Mesenchymal stem cell (in vitro differentiated cells and primary cell): ENCODE results near the gene L3MBTL1.

Source experiments
- DNase-seq: peaks from one replicate; pipeline ENCODE4 v3.0.0-alpha.2; 2013
- H2AFZ ChIP-seq: one replicate; pipeline ENCODE4 v1.6.1; 2013; ENCODE audit warnings: low read depth, mild to moderate bottlenecking, control low read depth, inconsistent platforms, low read length, moderate library complexity
- H2AK5ac ChIP-seq: 2 replicates; pipeline ENCODE4 v1.6.1; 2013; ENCODE audit warnings: low read length, moderate library complexity, mild to moderate bottlenecking, inconsistent platforms; ENCODE audit not compliant: severe bottlenecking
- H2BK120ac ChIP-seq: one replicate; pipeline ENCODE4 v1.6.1; 2013; ENCODE audit warnings: low read depth, mild to moderate bottlenecking, inconsistent platforms, low read length, moderate library complexity
- H2BK12ac ChIP-seq, 2 experiments: one replicate each; pipeline ENCODE4 v1.6.1; 2013; ENCODE audit warnings: inconsistent platforms in 2 of 2, low read length in 2 of 2, mild to moderate bottlenecking in 2 of 2, moderate library complexity in 2 of 2, control low read depth in 1 of 2
- H2BK15ac ChIP-seq: one replicate; pipeline ENCODE4 v1.6.1; 2013; ENCODE audit warnings: mild to moderate bottlenecking, low read depth, inconsistent platforms; ENCODE audit not compliant: poor library complexity, severe bottlenecking
- H2BK5ac ChIP-seq: 2 replicates; pipeline ENCODE4 v1.6.1; 2013; ENCODE audit warnings: low read depth, mild to moderate bottlenecking, low read length, control low read depth, inconsistent platforms; ENCODE audit not compliant: poor library complexity, severe bottlenecking
- H3K14ac ChIP-seq, 2 experiments: one replicate each; pipeline ENCODE4 v1.6.1; 2013; ENCODE audit warnings: inconsistent platforms in 2 of 2, low read length in 2 of 2, control low read depth in 1 of 2, mild to moderate bottlenecking in 1 of 2, moderate library complexity in 1 of 2
- H3K18ac ChIP-seq, 2 experiments: one replicate each; pipeline ENCODE4 v1.6.1; 2013; ENCODE audit warnings: inconsistent platforms in 2 of 2, low read length in 2 of 2, control low read depth in 1 of 2, low read depth in 1 of 2, mild to moderate bottlenecking in 1 of 2
- H3K23ac ChIP-seq, 2 experiments: one replicate each; pipeline ENCODE4 v1.6.1; 2013; ENCODE audit warnings: inconsistent platforms in 2 of 2, low read length in 2 of 2, mild to moderate bottlenecking in 2 of 2, moderate library complexity in 2 of 2, control low read depth in 1 of 2
- H3K27ac ChIP-seq: 2 replicates; pipeline ENCODE4 v1.5.1; 2013; ENCODE audit warnings: mild to moderate bottlenecking, moderate library complexity, low read length, control low read depth, inconsistent platforms; ENCODE audit not compliant: poor library complexity, severe bottlenecking
- H3K27me3 ChIP-seq, 2 experiments: 2 replicates each; pipeline versions ENCODE4 v1.6.1 to v1.7.0; 2013; ENCODE audit warnings: low read length in 2 of 2, mild to moderate bottlenecking in 2 of 2, moderate library complexity in 2 of 2, control low read depth in 1 of 2, inconsistent platforms in 1 of 2; ENCODE audit not compliant: control insufficient read depth in 1 of 2, insufficient read depth in 1 of 2
- H3K36me3 ChIP-seq, 2 experiments: 2 replicates each; pipeline versions ENCODE4 v1.6.1 to v1.7.0; 2013; ENCODE audit warnings: low read length in 2 of 2, control low read depth in 1 of 2, inconsistent platforms in 1 of 2, low read depth in 1 of 2, mild to moderate bottlenecking in 1 of 2; ENCODE audit not compliant: insufficient read depth in 2 of 2, control insufficient read depth in 1 of 2
- H3K4ac ChIP-seq, 2 experiments: one replicate each; pipeline ENCODE4 v1.6.1; 2013; ENCODE audit warnings: inconsistent platforms in 2 of 2, low read length in 2 of 2, mild to moderate bottlenecking in 2 of 2, moderate library complexity in 2 of 2, control low read depth in 1 of 2, low read depth in 1 of 2
- H3K4me1 ChIP-seq: 2 replicates; pipeline ENCODE4 v1.6.1; 2013; ENCODE audit warnings: low read depth, low read length, control low read depth; ENCODE audit not compliant: control insufficient read depth, insufficient read depth
- H3K4me2 ChIP-seq: 2 replicates; pipeline ENCODE4 v1.6.1; 2013; ENCODE audit warnings: low read length, mild to moderate bottlenecking, inconsistent platforms; ENCODE audit not compliant: poor library complexity, severe bottlenecking
- H3K4me3 ChIP-seq, 2 experiments: 2 replicates each; pipeline versions ENCODE4 v1.5.1 to v1.7.0; 2013; ENCODE audit warnings: low read length in 2 of 2, mild to moderate bottlenecking in 2 of 2, control low read depth in 1 of 2, low read depth in 1 of 2; ENCODE audit not compliant: insufficient read depth in 1 of 2
- H3K79me1 ChIP-seq: replicated peaks from 2 replicates; pipeline ENCODE4 v1.6.1; 2013; ENCODE audit warnings: mild to moderate bottlenecking, control low read depth, low read length, inconsistent platforms; ENCODE audit not compliant: poor library complexity, severe bottlenecking
- H3K9ac ChIP-seq: 2 replicates; pipeline ENCODE4 v1.7.0; 2013; ENCODE audit warnings: mild to moderate bottlenecking, low read length, moderate library complexity
- H3K9me3 ChIP-seq: 2 replicates; pipeline ENCODE4 v1.7.0; 2013; ENCODE audit warnings: mild to moderate bottlenecking, low read length; ENCODE audit not compliant: control insufficient read depth
- H4K8ac ChIP-seq: one replicate; pipeline ENCODE4 v1.6.1; 2013; ENCODE audit warnings: inconsistent platforms, mild to moderate bottlenecking, low read length, moderate library complexity
- H4K91ac ChIP-seq: one replicate; pipeline ENCODE4 v1.6.1; 2013; ENCODE audit warnings: mild to moderate bottlenecking, low read length, inconsistent platforms
- WGBS: methylation state at CpG from one replicate; pipeline ENCODE4 v1.1.7; 2013; ENCODE audit warnings: mixed read lengths; 5-methylcytosine and 5-hydroxymethylcytosine counted together

The L3MBTL1 gene

GRCh38 chr20:43549416-43550065 is 42.0 kb downstream of the L3MBTL1 start:
- Histone ChIP-seq H2BK12ac (no peak overlapping the region), H3K27me3 (no peaks in the 10 kb centered on the region), H3K14ac (no peak overlapping the region), H3K23ac (no peak overlapping the region), H3K4ac (no peak overlapping the region), H2AFZ (no peak overlapping the region), H2BK120ac (no peak overlapping the region), H3K9ac (no peak overlapping the region), H3K36me3 (peaks cover 0 to 30% of the 10 kb centered on the region in 2 experiments), H4K91ac (no peak overlapping the region), H3K4me3 (no peak overlapping the region), H3K4me2 (no peak overlapping the region), H3K27ac (no peak overlapping the region), H2BK15ac (no peak overlapping the region), H2BK5ac (no peak overlapping the region), H4K8ac (no peak overlapping the region), H3K18ac (no peak overlapping the region), H3K9me3 (peaks cover 5% of the 10 kb centered on the region), H3K4me1 (no peaks in the 10 kb centered on the region), H3K79me1 (no peaks in the 10 kb centered on the region), H2AK5ac (no peak overlapping the region)
- no peak for DNase-seq
- WGBS = 90% methylated on average over 4 of the region's 4 CpGs

GRCh38 chr20:43550456-43550855 is 43.0 kb downstream of the L3MBTL1 start:
- DNase-seq = no peak
- no peak overlapping the region for H2BK120ac ChIP-seq
- H3K4me1 ChIP-seq = no peaks in the 10 kb centered on the region
- H2AK5ac ChIP-seq = no peak overlapping the region
- no peak overlapping the region for H4K8ac ChIP-seq
- no peak overlapping the region for H2BK5ac ChIP-seq
- H2BK15ac ChIP-seq = no peak overlapping the region
- H3K9me3 ChIP-seq = peaks cover 5% of the 10 kb centered on the region
- 83% methylated on average over 2 of the region's 2 CpGs for WGBS
- no peak overlapping the region for H4K91ac ChIP-seq
- H3K14ac ChIP-seq = peak overlapping the region in 1 of 2 experiments; percentile 60
- no peak overlapping the region for H2AFZ ChIP-seq
- H3K79me1 ChIP-seq = no peaks in the 10 kb centered on the region
- no peak overlapping the region for H3K4me2 ChIP-seq
- H3K27me3 ChIP-seq = no peaks in the 10 kb centered on the region
- H2BK12ac ChIP-seq = no peak overlapping the region
- no peak overlapping the region for H3K18ac ChIP-seq
- no peak overlapping the region for H3K9ac ChIP-seq
- no peak overlapping the region for H3K4me3 ChIP-seq
- no peak overlapping the region for H3K4ac ChIP-seq
- peaks cover 0 to 23% of the 10 kb centered on the region in 2 experiments for H3K36me3 ChIP-seq
- H3K23ac ChIP-seq = no peak overlapping the region
- H3K27ac ChIP-seq = no peak overlapping the region

- no peak overlapping the region for H2AK5ac ChIP-seq
- H3K23ac ChIP-seq = no peak overlapping the region
- no peak overlapping the region for H4K91ac ChIP-seq
- no peak overlapping the region for H2BK120ac ChIP-seq
- H3K14ac ChIP-seq = no peak overlapping the region
- H3K9me3 ChIP-seq = no peaks in the 10 kb centered on the region
- peaks cover 0 to 2% of the 10 kb centered on the region in 2 experiments for H3K36me3 ChIP-seq
- no peak overlapping the region for H3K9ac ChIP-seq
- no peaks in the 10 kb centered on the region for H3K27me3 ChIP-seq
- peaks cover 20% of the 10 kb centered on the region for H3K4me1 ChIP-seq
- no peak overlapping the region for H2BK5ac ChIP-seq
- H3K18ac ChIP-seq = no peak overlapping the region
- peaks cover under 1% of the 10 kb centered on the region for H3K79me1 ChIP-seq
- no peak overlapping the region for H2BK15ac ChIP-seq
- H2AFZ ChIP-seq = no peak overlapping the region
- WGBS = 87% methylated on average over 3 of the region's 3 CpGs
- no peak overlapping the region for H4K8ac ChIP-seq
- H2BK12ac ChIP-seq = no peak overlapping the region
- H3K4ac ChIP-seq = no peak overlapping the region
- H3K4me2 ChIP-seq = no peak overlapping the region
- no peak overlapping the region for H3K4me3 ChIP-seq
- H3K27ac ChIP-seq = no peak overlapping the region
- no peak for DNase-seq
Measured at GRCh38 chr20:43554369-43554768, 46.9 kb downstream of the L3MBTL1 start.

GRCh38 chr20:43558412-43559146 is 51.1 kb downstream of the L3MBTL1 start, which contains the start of gene SGK2:
SGK2 (plus strand) TSS chr20:43559027; CDS start chr20:43566496, 7,469 bp downstream.
- no peak within 1 kb of the TSS for H2AFZ ChIP-seq
- peak within 1 kb of the TSS in 1 of 2 experiments; percentile 67 for H3K18ac ChIP-seq
- H3K4me1 ChIP-seq = peaks cover 29% of the 10 kb centered on the region
- no peak within 1 kb of the TSS for H2BK120ac ChIP-seq
- H3K9ac ChIP-seq = no peak within 1 kb of the TSS
- peak within 1 kb of the TSS; percentile 99 for H3K27ac ChIP-seq
- DNase-seq = peak; percentile 61
- peak within 1 kb of the TSS; percentile 22 for H4K8ac ChIP-seq
- H3K4ac ChIP-seq = no peak within 1 kb of the TSS
- 82% methylated on average over 12 of the region's 12 CpGs for WGBS
- H3K23ac ChIP-seq = no peak within 1 kb of the TSS
- peaks cover 9% of the 10 kb centered on the region for H3K79me1 ChIP-seq
- H3K4me3 ChIP-seq = no peak within 1 kb of the TSS
- no peak within 1 kb of the TSS for H3K14ac ChIP-seq
- H3K27me3 ChIP-seq = no peaks in the 10 kb centered on the region
- H2BK5ac ChIP-seq = peak within 1 kb of the TSS; percentile 98
- no peaks in the 10 kb centered on the region for H3K36me3 ChIP-seq
- H2AK5ac ChIP-seq = peak within 1 kb of the TSS; percentile 95
- H2BK12ac ChIP-seq = peak within 1 kb of the TSS in 1 of 2 experiments; percentile 54
- peak within 1 kb of the TSS; percentile 57 for H3K4me2 ChIP-seq
- H3K9me3 ChIP-seq = no peaks in the 10 kb centered on the region
- H4K91ac ChIP-seq = no peak within 1 kb of the TSS
- no peak within 1 kb of the TSS for H2BK15ac ChIP-seq
